Measurements from ENCODE around the gene DNM2. TPM values are rescaled to one million over a fixed set of nuclear protein-coding genes. Genes with fewer than 3 reads are reported as not detected.

The DNM2 gene
- total RNA-seq, 1 experiment from 2014 or later = 131 TPM

DNA sequence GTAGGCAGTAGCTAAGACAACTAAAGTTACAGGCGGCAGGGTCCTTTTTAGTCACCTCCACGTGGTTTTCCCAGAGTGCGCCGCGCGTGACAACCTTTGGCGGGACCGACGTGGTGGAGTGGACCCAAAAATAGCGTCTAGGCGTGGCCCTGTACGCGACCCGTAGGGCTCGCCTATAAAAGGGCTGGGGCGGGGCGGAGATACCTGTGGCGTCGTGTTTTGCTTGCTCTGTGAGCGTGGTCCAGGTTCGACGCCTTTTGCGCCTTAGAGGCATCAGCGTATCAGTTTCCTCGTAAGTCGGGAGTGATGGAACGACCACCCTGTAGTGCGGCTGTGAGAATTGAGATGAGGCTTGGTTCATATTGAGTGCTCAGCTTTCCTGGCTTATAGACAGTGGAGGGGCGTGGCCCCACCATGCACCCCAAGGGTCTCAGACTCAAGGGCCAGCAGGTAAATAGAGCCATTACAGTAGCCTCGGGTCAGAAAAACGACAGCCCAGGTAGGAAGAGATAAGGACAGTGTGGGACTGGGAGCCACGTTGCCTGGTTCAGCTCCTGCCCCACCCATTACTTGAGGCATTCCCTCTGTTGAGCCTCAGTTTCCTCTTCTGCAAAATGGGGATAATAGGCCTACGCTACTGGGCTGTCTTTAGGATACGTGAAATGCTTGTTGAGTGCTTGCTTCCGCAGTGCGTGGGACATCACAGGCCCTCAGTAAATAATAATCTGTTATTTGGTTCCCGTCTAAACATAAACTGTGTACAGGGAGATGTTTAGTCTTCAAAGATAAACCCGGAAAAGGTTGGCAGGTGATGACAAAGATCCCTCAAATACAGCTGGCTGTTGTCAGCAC, 118.8 kb downstream of the DNM2 start (continued):
- TF ChIP-seq MXD4 (CRISPR knock-in tag; IDR thresholded peaks at IDR 0.05; ENCODE audit: borderline replicate concordance) (no peak), ELF4 (CRISPR knock-in tag; IDR thresholded peaks at IDR 0.05; ENCODE audit: low read depth) (0 out of 2 replicates have a peak, but pooled peaks have one; percentile 51), NFATC4 (CRISPR knock-in tag; IDR thresholded peaks at IDR 0.05) (no peak), JAZF1 (CRISPR knock-in tag; IDR thresholded peaks at IDR 0.05) (no peak), MYBL2 (CRISPR knock-in tag; IDR thresholded peaks at IDR 0.05) (peak; percentile 93), FOXJ3 (CRISPR knock-in tag; IDR thresholded peaks at IDR 0.05; ENCODE audit: borderline replicate concordance) (no peak), ZNF396 (CRISPR knock-in tag; IDR thresholded peaks at IDR 0.05; ENCODE audit: borderline replicate concordance) (no peak), GRHL2 (CRISPR knock-in tag; IDR thresholded peaks at IDR 0.05; ENCODE audit: insufficient replicate concordance, severe bottlenecking) (no peak), ZNF121 (CRISPR knock-in tag; IDR thresholded peaks at IDR 0.05) (no peak), EMX1 (CRISPR knock-in tag; IDR thresholded peaks at IDR 0.05) (peak; percentile 72; the same call in 1 of the 2 replicates), KAT7 (CRISPR knock-in tag; IDR thresholded peaks at IDR 0.05; ENCODE audit: borderline replicate concordance) (no peak), OVOL2 (CRISPR knock-in tag; IDR thresholded peaks at IDR 0.05; ENCODE audit: borderline replicate concordance) (no peak), HMGA2 (CRISPR knock-in tag; IDR thresholded peaks at IDR 0.05) (no peak), GTF2I (CRISPR knock-in tag; conservative IDR thresholded peaks at IDR 0.05) (no peak), NR1H2 (CRISPR knock-in tag; IDR thresholded peaks at IDR 0.05) (peak; percentile 82; the same call in 1 of the 2 replicates), NFYB (CRISPR knock-in tag; conservative IDR thresholded peaks at IDR 0.05; ENCODE audit: low read depth) (peak; percentile 42; the same call in 1 of the 2 replicates), ZNF671 (CRISPR knock-in tag; IDR thresholded peaks at IDR 0.05) (no peak), ZNF423 (CRISPR knock-in tag; IDR thresholded peaks at IDR 0.05) (no peak), TP53 (CRISPR knock-in tag; IDR thresholded peaks at IDR 0.05) (peak; percentile 88; the same call in 1 of the 2 replicates), JUN (CRISPR knock-in tag; IDR thresholded peaks at IDR 0.05) (peak; percentile 96), SMAD4 (CRISPR knock-in tag; IDR thresholded peaks at IDR 0.05) (peak; percentile 93), CREB1 (CRISPR knock-in tag; IDR thresholded peaks at IDR 0.05) (peak; percentile 96), ESRRA (CRISPR knock-in tag; IDR thresholded peaks at IDR 0.05; ENCODE audit: borderline replicate concordance) (peak; percentile 95), FOXK1 (CRISPR knock-in tag; IDR thresholded peaks at IDR 0.05) (peak; percentile 79; the same call in 1 of the 2 replicates)
- TF ChIP-seq, protein P1, sequence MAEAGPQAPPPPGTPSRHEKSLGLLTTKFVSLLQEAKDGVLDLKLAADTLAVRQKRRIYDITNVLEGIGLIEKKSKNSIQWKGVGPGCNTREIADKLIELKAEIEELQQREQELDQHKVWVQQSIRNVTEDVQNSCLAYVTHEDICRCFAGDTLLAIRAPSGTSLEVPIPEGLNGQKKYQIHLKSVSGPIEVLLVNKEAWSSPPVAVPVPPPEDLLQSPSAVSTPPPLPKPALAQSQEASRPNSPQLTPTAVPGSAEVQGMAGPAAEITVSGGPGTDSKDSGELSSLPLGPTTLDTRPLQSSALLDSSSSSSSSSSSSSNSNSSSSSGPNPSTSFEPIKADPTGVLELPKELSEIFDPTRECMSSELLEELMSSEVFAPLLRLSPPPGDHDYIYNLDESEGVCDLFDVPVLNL (CRISPR knock-in tag; IDR thresholded peaks at IDR 0.05; ENCODE audit: borderline replicate concordance, low read depth) = peak; percentile 91
- TF ChIP-seq, protein P2, sequence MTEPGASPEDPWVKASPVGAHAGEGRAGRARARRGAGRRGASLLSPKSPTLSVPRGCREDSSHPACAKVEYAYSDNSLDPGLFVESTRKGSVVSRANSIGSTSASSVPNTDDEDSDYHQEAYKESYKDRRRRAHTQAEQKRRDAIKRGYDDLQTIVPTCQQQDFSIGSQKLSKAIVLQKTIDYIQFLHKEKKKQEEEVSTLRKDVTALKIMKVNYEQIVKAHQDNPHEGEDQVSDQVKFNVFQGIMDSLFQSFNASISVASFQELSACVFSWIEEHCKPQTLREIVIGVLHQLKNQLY (CRISPR knock-in tag; IDR thresholded peaks at IDR 0.05) = no peak
- TF ChIP-seq, protein P3, sequence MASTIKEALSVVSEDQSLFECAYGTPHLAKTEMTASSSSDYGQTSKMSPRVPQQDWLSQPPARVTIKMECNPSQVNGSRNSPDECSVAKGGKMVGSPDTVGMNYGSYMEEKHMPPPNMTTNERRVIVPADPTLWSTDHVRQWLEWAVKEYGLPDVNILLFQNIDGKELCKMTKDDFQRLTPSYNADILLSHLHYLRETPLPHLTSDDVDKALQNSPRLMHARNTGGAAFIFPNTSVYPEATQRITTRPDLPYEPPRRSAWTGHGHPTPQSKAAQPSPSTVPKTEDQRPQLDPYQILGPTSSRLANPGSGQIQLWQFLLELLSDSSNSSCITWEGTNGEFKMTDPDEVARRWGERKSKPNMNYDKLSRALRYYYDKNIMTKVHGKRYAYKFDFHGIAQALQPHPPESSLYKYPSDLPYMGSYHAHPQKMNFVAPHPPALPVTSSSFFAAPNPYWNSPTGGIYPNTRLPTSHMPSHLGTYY (CRISPR knock-in tag; IDR thresholded peaks at IDR 0.05) = peak; percentile 3; the same call in 1 of the 2 replicates
- TF ChIP-seq, protein P4, sequence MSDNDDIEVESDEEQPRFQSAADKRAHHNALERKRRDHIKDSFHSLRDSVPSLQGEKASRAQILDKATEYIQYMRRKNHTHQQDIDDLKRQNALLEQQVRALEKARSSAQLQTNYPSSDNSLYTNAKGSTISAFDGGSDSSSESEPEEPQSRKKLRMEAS (CRISPR knock-in tag; IDR thresholded peaks at IDR 0.05) = peak; percentile 100
- TF ChIP-seq, protein P5, sequence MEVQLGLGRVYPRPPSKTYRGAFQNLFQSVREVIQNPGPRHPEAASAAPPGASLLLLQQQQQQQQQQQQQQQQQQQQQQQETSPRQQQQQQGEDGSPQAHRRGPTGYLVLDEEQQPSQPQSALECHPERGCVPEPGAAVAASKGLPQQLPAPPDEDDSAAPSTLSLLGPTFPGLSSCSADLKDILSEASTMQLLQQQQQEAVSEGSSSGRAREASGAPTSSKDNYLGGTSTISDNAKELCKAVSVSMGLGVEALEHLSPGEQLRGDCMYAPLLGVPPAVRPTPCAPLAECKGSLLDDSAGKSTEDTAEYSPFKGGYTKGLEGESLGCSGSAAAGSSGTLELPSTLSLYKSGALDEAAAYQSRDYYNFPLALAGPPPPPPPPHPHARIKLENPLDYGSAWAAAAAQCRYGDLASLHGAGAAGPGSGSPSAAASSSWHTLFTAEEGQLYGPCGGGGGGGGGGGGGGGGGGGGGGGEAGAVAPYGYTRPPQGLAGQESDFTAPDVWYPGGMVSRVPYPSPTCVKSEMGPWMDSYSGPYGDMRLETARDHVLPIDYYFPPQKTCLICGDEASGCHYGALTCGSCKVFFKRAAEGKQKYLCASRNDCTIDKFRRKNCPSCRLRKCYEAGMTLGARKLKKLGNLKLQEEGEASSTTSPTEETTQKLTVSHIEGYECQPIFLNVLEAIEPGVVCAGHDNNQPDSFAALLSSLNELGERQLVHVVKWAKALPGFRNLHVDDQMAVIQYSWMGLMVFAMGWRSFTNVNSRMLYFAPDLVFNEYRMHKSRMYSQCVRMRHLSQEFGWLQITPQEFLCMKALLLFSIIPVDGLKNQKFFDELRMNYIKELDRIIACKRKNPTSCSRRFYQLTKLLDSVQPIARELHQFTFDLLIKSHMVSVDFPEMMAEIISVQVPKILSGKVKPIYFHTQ (CRISPR knock-in tag; IDR thresholded peaks at IDR 0.05) = 0 out of 2 replicates have a peak, but pooled peaks have one; percentile 31
- TF ChIP-seq, protein P6, sequence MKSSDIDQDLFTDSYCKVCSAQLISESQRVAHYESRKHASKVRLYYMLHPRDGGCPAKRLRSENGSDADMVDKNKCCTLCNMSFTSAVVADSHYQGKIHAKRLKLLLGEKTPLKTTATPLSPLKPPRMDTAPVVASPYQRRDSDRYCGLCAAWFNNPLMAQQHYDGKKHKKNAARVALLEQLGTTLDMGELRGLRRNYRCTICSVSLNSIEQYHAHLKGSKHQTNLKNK (CRISPR knock-in tag; IDR thresholded peaks at IDR 0.05) = no peak
- TF ChIP-seq, protein P7, sequence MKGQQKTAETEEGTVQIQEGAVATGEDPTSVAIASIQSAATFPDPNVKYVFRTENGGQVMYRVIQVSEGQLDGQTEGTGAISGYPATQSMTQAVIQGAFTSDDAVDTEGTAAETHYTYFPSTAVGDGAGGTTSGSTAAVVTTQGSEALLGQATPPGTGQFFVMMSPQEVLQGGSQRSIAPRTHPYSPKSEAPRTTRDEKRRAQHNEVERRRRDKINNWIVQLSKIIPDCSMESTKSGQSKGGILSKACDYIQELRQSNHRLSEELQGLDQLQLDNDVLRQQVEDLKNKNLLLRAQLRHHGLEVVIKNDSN (CRISPR knock-in tag; IDR thresholded peaks at IDR 0.05) = peak; percentile 95
- TF ChIP-seq, protein P8, sequence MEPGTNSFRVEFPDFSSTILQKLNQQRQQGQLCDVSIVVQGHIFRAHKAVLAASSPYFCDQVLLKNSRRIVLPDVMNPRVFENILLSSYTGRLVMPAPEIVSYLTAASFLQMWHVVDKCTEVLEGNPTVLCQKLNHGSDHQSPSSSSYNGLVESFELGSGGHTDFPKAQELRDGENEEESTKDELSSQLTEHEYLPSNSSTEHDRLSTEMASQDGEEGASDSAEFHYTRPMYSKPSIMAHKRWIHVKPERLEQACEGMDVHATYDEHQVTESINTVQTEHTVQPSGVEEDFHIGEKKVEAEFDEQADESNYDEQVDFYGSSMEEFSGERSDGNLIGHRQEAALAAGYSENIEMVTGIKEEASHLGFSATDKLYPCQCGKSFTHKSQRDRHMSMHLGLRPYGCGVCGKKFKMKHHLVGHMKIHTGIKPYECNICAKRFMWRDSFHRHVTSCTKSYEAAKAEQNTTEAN (CRISPR knock-in tag; IDR thresholded peaks at IDR 0.05) = peak; percentile 91; the same call in 1 of the 2 replicates

Measured in WTC11 (cell line).